Measurements from ENCODE around the gene LRIG1.

- TF ChIP-seq SIN3A (IDR thresholded peaks at IDR 0.05; ENCODE audit: borderline replicate concordance in 2 of 2, control insufficient read depth in 1 of 2, low read depth in 2 of 2, low read length in 2 of 2) (no peak), THRA (IDR thresholded peaks at IDR 0.05) (no peak), ZKSCAN8 (CRISPR knock-in tag; IDR thresholded peaks at IDR 0.05) (no peak), ZBTB34 (CRISPR knock-in tag; IDR thresholded peaks at IDR 0.05) (no peak), RBFOX2 (IDR thresholded peaks at IDR 0.05; ENCODE audit: low read depth, low read length) (no peak), ZNF512 (tag; IDR thresholded peaks at IDR 0.05) (no peak), SMC3 (conservative IDR thresholded peaks at IDR 0.05; ENCODE audit: insufficient read depth, low read depth, low read length) (no peak), ZNF175 (CRISPR knock-in tag; IDR thresholded peaks at IDR 0.05; ENCODE audit: low read depth) (no peak), AFF4 (CRISPR knock-in tag; IDR thresholded peaks at IDR 0.05) (no peak), HDAC6 (IDR thresholded peaks at IDR 0.05; ENCODE audit: low read depth, low read length) (no peak), ZNF124 (CRISPR knock-in tag; IDR thresholded peaks at IDR 0.05) (no peak), POLR2AphosphoS5 (IDR thresholded peaks at IDR 0.05; ENCODE audit: control insufficient read depth, insufficient read depth, low read depth, low read length) (no peak), ZBTB2 (IDR thresholded peaks at IDR 0.05) (no peak)
These were observed 88.6 kb downstream of the LRIG1 start for GRCh38 chr3:66411961-66412887.
